SK-N-SH treated with all-trans-retinoic acid at 6 μM for 48 hours (cell line): ENCODE measurements around the gene TCP10L.

Experiments
- ATAC-seq: fragments of 200-7000 bp; cut with Tn5 transposase; 3 replicates; pipeline ENCODE4 v1.9.1; 2020; ENCODE audit warnings: mild to moderate bottlenecking, moderate library complexity
- ARNTL ChIP-seq: fragments of 450-650 bp; formaldehyde crosslinking; IDR thresholded peaks from 2 replicates; pipeline ENCODE4 v1.5.0; 2020; ENCODE audit warnings: low read depth, mild to moderate bottlenecking, moderate library complexity, borderline replicate concordance
- BACH2 ChIP-seq: fragments of 250-450 bp; sonication (Bioruptor Pico); IDR thresholded peaks from 2 replicates; pipeline ENCODE4 v1.9.0; 2021; ENCODE audit warnings: mild to moderate bottlenecking, borderline replicate concordance
- CSDC2 ChIP-seq: fragments of 250-450 bp; sonication (Bioruptor Pico); IDR thresholded peaks from 2 replicates; pipeline ENCODE4 v1.5.0; 2020; ENCODE audit warnings: mild to moderate bottlenecking, moderate library complexity
- GLIS3 ChIP-seq: fragments of 250-450 bp; sonication (Bioruptor Pico); IDR thresholded peaks from 2 replicates; pipeline ENCODE4 v1.5.0; 2020; ENCODE audit warnings: mild to moderate bottlenecking, moderate library complexity
- ISL1 ChIP-seq: fragments of 250-450 bp; sonication (Bioruptor Pico); IDR thresholded peaks from 2 replicates; pipeline ENCODE4 v2.1.2; 2022; ENCODE audit warnings: mild to moderate bottlenecking, moderate library complexity
- OSR1 ChIP-seq: fragments of 250-450 bp; sonication (Bioruptor Pico); IDR thresholded peaks from 2 replicates; pipeline ENCODE4 v1.8.0; 2022; ENCODE audit warnings: moderate library complexity, mild to moderate bottlenecking, inconsistent platforms
- PPARA ChIP-seq: fragments of 250-450 bp; sonication (Bioruptor Pico); IDR thresholded peaks from 2 replicates; pipeline ENCODE4 v1.5.0; 2020; ENCODE audit warnings: mild to moderate bottlenecking, borderline replicate concordance
- RARB ChIP-seq: fragments of 250-450 bp; sonication (Bioruptor Pico); IDR thresholded peaks from 2 replicates; pipeline ENCODE4 v1.8.0; 2021; ENCODE audit warnings: mild to moderate bottlenecking, moderate library complexity
- SNAI2 ChIP-seq: fragments of 250-450 bp; sonication (Bioruptor Pico); IDR thresholded peaks from 2 replicates; pipeline ENCODE4 v1.5.0; 2020; ENCODE audit warnings: mild to moderate bottlenecking, moderate library complexity
- TCF4 ChIP-seq: fragments of 250-450 bp; sonication (Bioruptor Pico); IDR thresholded peaks from 2 replicates; pipeline ENCODE4 v1.8.0; 2021; ENCODE audit warnings: mild to moderate bottlenecking, moderate library complexity, borderline replicate concordance
- TOX ChIP-seq: fragments of 250-450 bp; sonication (Bioruptor Pico); IDR thresholded peaks from 2 replicates; pipeline ENCODE4 v1.8.0; 2021; ENCODE audit warnings: mild to moderate bottlenecking, moderate library complexity, borderline replicate concordance
- ZC3H10 ChIP-seq: fragments of 250-450 bp; sonication (Bioruptor Pico); IDR thresholded peaks from 2 replicates; pipeline ENCODE4 v1.5.1; 2021; ENCODE audit warnings: mild to moderate bottlenecking, moderate library complexity
- ZFP3 ChIP-seq: fragments of 250-450 bp; sonication (Bioruptor Pico); IDR thresholded peaks from 2 replicates; pipeline ENCODE4 v1.5.0; 2020; ENCODE audit warnings: mild to moderate bottlenecking, moderate library complexity
- ZFP30 ChIP-seq: fragments of 450-650 bp; formaldehyde crosslinking; IDR thresholded peaks from 2 replicates; pipeline ENCODE4 v1.5.0; 2022; ENCODE audit warnings: mild to moderate bottlenecking, moderate library complexity
- ZNF70 ChIP-seq: fragments of 450-650 bp; formaldehyde crosslinking; IDR thresholded peaks from 2 replicates; pipeline ENCODE4 v1.5.0; 2020; ENCODE audit warnings: mild to moderate bottlenecking, moderate library complexity
- ZNF8 ChIP-seq: fragments of 450-650 bp; formaldehyde crosslinking; IDR thresholded peaks from 2 replicates; pipeline ENCODE4 v1.5.0; 2020; ENCODE audit warnings: mild to moderate bottlenecking, moderate library complexity
- TF ChIP-seq, protein P1 (sequence below): fragments of 250-450 bp; sonication (Bioruptor Pico); IDR thresholded peaks from 2 replicates; pipeline ENCODE4 v1.5.1; 2020; ENCODE audit warnings: low read depth, mild to moderate bottlenecking, moderate library complexity
- TF ChIP-seq, protein P2 (sequence below): fragments of 250-450 bp; sonication (Bioruptor Pico); IDR thresholded peaks from 2 replicates; pipeline ENCODE4 v1.8.0; 2020; ENCODE audit warnings: mild to moderate bottlenecking, moderate library complexity, borderline replicate concordance
- TF ChIP-seq, protein P3 (sequence below): fragments of 250-450 bp; sonication (Bioruptor Pico); IDR thresholded peaks from 2 replicates; pipeline ENCODE4 v1.8.0; 2021; ENCODE audit warnings: low read depth, mild to moderate bottlenecking, moderate library complexity, borderline replicate concordance

TCP10L gene

DNA sequence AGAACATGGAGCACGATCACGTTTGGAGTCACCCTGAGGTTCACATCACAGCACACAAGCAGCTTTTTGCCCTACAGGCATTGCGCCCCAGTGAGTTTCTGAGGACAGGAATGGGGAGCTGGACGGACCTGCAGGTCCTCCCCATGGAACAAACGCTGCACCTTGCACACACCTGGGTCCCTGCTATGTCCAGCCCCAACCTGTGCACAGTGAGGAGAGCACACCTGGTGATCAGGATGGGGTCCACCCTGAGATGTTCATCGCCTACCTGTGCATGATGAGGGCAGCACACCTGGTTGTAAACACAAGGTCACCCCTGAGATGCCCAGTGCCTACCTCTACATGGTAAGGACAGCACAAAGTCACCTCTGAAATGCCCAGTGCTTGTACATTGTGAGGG, 45.9 kb downstream of the TCP10L start:
- ATAC-seq = no peak
- no peak for TF ChIP-seq ZC3H10 (CRISPR knock-in tag)

DNA sequence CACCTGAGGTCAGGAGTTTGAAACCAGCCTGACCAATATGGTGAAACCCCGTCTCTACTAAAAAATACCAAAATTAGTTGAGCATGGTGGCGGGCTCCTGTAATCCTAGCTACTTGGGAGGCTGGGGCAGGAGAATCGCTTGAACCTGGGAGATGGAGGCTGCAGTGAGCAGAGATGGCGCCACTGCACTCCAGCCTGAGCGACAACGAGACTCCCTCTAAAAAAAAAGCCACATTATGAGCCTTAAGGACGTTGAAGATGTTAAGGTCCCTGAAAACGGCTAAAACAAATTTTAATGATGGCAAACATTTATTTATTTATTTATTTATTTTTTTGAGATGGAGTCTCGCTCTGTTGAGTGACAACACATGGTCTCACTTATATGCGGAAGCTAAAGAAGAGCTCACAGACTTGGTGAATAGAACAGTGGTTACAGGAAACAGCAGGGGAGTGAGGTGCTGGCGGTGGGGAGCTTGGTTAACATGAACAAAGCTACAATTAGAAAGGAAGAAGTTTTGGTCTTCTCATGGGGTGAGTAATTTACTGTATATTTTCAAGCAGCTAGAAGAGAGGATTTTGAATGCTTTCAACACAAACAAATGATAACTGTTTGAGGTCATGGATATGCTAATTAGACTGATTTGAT, 47.1 kb downstream of the TCP10L start:
- ATAC-seq = no peak
- TF ChIP-seq TCF4 (CRISPR knock-in tag) (no peak), ZNF8 (no peak), BACH2 (CRISPR knock-in tag) (no peak), ZFP30 (CRISPR knock-in tag) (no peak), CSDC2 (CRISPR knock-in tag) (no peak), ZFP3 (CRISPR knock-in tag) (no peak)
- TF ChIP-seq, protein P1, sequence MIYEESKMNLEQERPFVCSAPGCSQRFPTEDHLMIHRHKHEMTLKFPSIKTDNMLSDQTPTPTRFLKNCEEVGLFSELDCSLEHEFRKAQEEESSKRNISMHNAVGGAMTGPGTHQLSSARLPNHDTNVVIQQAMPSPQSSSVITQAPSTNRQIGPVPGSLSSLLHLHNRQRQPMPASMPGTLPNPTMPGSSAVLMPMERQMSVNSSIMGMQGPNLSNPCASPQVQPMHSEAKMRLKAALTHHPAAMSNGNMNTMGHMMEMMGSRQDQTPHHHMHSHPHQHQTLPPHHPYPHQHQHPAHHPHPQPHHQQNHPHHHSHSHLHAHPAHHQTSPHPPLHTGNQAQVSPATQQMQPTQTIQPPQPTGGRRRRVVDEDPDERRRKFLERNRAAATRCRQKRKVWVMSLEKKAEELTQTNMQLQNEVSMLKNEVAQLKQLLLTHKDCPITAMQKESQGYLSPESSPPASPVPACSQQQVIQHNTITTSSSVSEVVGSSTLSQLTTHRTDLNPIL (CRISPR knock-in tag) = no peak
- TF ChIP-seq, protein P2, sequence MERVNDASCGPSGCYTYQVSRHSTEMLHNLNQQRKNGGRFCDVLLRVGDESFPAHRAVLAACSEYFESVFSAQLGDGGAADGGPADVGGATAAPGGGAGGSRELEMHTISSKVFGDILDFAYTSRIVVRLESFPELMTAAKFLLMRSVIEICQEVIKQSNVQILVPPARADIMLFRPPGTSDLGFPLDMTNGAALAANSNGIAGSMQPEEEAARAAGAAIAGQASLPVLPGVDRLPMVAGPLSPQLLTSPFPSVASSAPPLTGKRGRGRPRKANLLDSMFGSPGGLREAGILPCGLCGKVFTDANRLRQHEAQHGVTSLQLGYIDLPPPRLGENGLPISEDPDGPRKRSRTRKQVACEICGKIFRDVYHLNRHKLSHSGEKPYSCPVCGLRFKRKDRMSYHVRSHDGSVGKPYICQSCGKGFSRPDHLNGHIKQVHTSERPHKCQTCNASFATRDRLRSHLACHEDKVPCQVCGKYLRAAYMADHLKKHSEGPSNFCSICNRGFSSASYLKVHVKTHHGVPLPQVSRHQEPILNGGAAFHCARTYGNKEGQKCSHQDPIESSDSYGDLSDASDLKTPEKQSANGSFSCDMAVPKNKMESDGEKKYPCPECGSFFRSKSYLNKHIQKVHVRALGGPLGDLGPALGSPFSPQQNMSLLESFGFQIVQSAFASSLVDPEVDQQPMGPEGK = no peak
- TF ChIP-seq, protein P3, sequence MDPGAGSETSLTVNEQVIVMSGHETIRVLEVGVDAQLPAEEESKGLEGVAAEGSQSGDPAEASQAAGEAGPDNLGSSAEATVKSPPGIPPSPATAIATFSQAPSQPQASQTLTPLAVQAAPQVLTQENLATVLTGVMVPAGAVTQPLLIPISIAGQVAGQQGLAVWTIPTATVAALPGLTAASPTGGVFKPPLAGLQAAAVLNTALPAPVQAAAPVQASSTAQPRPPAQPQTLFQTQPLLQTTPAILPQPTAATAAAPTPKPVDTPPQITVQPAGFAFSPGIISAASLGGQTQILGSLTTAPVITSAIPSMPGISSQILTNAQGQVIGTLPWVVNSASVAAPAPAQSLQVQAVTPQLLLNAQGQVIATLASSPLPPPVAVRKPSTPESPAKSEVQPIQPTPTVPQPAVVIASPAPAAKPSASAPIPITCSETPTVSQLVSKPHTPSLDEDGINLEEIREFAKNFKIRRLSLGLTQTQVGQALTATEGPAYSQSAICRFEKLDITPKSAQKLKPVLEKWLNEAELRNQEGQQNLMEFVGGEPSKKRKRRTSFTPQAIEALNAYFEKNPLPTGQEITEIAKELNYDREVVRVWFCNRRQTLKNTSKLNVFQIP (CRISPR knock-in tag) = no peak

DNA sequence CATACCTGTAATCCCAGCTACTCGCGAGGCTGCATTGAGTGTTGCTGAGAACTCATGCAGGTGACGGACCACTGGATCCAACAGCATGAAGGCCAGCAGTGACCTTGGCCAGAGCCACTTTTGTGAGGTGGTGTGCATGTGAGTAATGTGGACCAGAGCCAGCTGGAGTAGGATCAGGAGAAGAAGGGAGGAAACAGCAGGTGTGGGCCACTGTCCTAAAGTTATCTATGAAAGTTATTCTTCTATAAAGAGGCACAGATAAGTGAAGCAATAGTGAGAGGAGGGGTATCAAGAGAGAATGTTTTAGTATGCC, 47.8 kb downstream of the TCP10L start:
- no peak for ATAC-seq
- TF ChIP-seq GLIS3 (CRISPR knock-in tag) = no peak
- TF ChIP-seq, protein P1 (CRISPR knock-in tag) = no peak
- TF ChIP-seq OSR1 (CRISPR knock-in tag) = no peak
- TF ChIP-seq ZNF8 = no peak
- no peak for TF ChIP-seq ZNF70
- no peak for TF ChIP-seq ARNTL (CRISPR knock-in tag)
- no peak for TF ChIP-seq ISL1
- TF ChIP-seq, protein P3 (CRISPR knock-in tag) = no peak
- TF ChIP-seq ZFP30 (CRISPR knock-in tag) = no peak
- no peak for TF ChIP-seq CSDC2 (CRISPR knock-in tag)
- TF ChIP-seq RARB = no peak
- TF ChIP-seq SNAI2 (CRISPR knock-in tag) = no peak
- no peak for TF ChIP-seq ZC3H10 (CRISPR knock-in tag)
- TF ChIP-seq BACH2 (CRISPR knock-in tag) = no peak
- TF ChIP-seq TOX (CRISPR knock-in tag) = no peak

DNA sequence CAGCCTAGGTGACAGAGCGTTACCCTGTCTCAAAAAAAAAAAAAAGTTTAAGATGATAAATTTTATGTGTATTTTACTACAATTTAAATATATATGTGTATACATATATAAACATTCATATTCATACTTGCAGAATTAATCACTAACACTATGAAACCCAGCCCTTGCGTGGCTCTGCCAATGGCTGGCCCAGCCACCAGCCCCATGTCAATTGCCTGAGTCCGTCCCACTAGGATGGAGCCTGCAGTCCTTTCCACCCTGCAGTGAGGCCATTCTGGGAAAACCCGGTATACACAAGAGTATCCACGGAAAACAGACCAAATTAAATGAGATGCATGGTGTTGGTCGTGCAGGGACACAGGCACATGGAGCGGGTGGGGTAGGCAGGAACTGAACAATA, 49.7 kb downstream of the TCP10L start:
- TF ChIP-seq TCF4 (CRISPR knock-in tag) (no peak), GLIS3 (CRISPR knock-in tag) (no peak), PPARA (no peak), TOX (CRISPR knock-in tag) (no peak), SNAI2 (CRISPR knock-in tag) (no peak)
- ATAC-seq = no peak

DNA sequence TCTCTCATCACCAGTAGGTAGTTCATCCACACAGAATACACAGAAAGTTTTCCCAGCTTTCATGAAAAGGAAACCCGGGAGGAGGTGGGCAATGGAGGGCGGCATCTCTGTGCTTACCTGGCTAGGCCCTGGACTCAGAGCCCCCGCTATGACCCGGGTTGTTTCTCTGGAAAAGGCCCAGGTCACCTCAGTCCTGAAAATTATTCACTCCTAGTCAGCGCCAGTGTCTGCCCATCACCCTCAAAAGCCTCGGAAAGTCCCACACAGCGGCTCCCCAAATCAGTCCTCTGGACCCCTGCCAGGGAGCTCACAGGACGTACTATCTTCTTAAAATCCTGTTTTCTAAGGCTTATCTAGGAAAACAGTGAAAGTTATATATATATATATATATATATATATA, 51.2 kb downstream of the TCP10L start:
- ATAC-seq = no peak
- TF ChIP-seq CSDC2 (CRISPR knock-in tag) = no peak
- TF ChIP-seq ZFP30 (CRISPR knock-in tag) = no peak
- no peak for TF ChIP-seq ZNF8
- TF ChIP-seq OSR1 (CRISPR knock-in tag) = no peak
- TF ChIP-seq, all 23 proteins: peak for 0
